Heart right ventricle (tissue), 16 donors: Measurements from ENCODE around the gene TCF21. TPM values are rescaled to one million over a fixed set of nuclear protein-coding genes. Genes with fewer than 3 reads are reported as not detected.

ENCODE experiments used
- ATAC-seq, 8 donors: fragments of 200-7000 bp; cut with Tn5 transposase; one replicate each; pipeline ENCODE4 v1.9.1; 2020; ENCODE audit warnings: mild to moderate bottlenecking in 8 of 8, moderate library complexity in 8 of 8, moderate number of reproducible peaks in 1 of 8
- DNase-seq, 2 donors: peaks; one replicate each; pipeline ENCODE4 v3.0.0-alpha.2; 2020
- H3K27ac ChIP-seq, 10 donors: fragments of 200-600 bp; sonication (generic) in 2 of 10; one replicate each; pipeline versions ENCODE4 v1.5.0 to v1.8.0; 2020 to 2022; ENCODE audit warnings: mild to moderate bottlenecking in 3 of 10
- H3K27me3 ChIP-seq, 7 donors: fragments of 200-600 bp; one replicate each; pipeline ENCODE4 v1.8.0; 2021 to 2022; ENCODE audit warnings: mild to moderate bottlenecking in 2 of 7
- H3K36me3 ChIP-seq, 9 donors: fragments of 200-600 bp; sonication (generic) in 1 of 9; one replicate each; pipeline versions ENCODE4 v1.5.0 to v1.8.0; 2020 to 2022; ENCODE audit warnings: mild to moderate bottlenecking in 2 of 9
- H3K4me1 ChIP-seq, 9 donors: fragments of 200-600 bp; sonication (generic) in 1 of 9; one replicate each; pipeline versions ENCODE4 v1.5.0 to v1.8.0; 2020 to 2022; ENCODE audit warnings: mild to moderate bottlenecking in 4 of 9
- H3K4me3 ChIP-seq, 10 donors: fragments of 200-600 bp; sonication (generic) in 2 of 10; one replicate each; pipeline versions ENCODE4 v1.5.0 to v1.8.0; 2020 to 2022; ENCODE audit warnings: mild to moderate bottlenecking in 7 of 10, moderate library complexity in 2 of 10
- H3K9me3 ChIP-seq, 11 donors: fragments of 200-600 bp in 10 of 11; sonication (generic) in 2 of 11; one replicate each; pipeline versions ENCODE4 v1.5.0 to v1.8.0; 2013 to 2022; ENCODE audit warnings: mild to moderate bottlenecking in 2 of 11, control low read depth in 1 of 11, moderate library complexity in 1 of 11
- CTCF ChIP-seq, 9 donors: fragments of 200-600 bp; sonication (generic) in 2 of 9; IDR thresholded peaks; one replicate each; pipeline versions ENCODE4 v1.5.0 to v1.8.0; 2021 to 2022; ENCODE audit warnings: antibody characterized with exemption in 9 of 9, mild to moderate bottlenecking in 5 of 9, moderate library complexity in 1 of 9
- WGBS, 2 donors: extraction: QIAGEN DNeasy Blood & Tissue Kit; methylation state at CpG; one replicate each; pipeline ENCODE4 v1.1.7; 2013; ENCODE audit warnings: inconsistent platforms in 1 of 2; 5-methylcytosine and 5-hydroxymethylcytosine counted together
- intact Hi-C, 10 donors: fragments of 100-400 bp; cut with DNase I; formaldehyde crosslinking; loops; one replicate each; pipeline versions ENCODE4 v1.11.1 to v1.14.2; 2022
- polyA plus RNA-seq, 2 donors: library from polyadenylated mRNA; stranded (reverse); fragments of 200-250 nt; gene quantifications; one replicate each; pipeline ENCODE4 v1.2.3, GENCODE V29; 2013
- total RNA-seq, 10 donors: library from RNA; stranded (reverse); fragmentation: NEBNext Ultra II Directional in 3 of 10; extraction: Animal tissue kit (Norgen Biotek cat#: 25700) in 3 of 10; gene quantifications; one replicate each; pipeline versions ENCODE4 v1.2.1 to v1.2.4, GENCODE V29; 2021 to 2023
- donor health status: Arrhythmogenic right ventricular cardiomyopathy.
- donor health status: ischemic (EF 13 %, LVEDD 7.1; RV severe dilation, severe dysfunction).
- donor health status: healthy with polysubstance abuse.
- donor health status: DM: no; HTN: yes; CAD: no.
- donor health status: DM: no; HTN: no; CAD: no.
- donor health status: ischemic (EF 25% LVEDD 6.9; RV normal size, moderate dysfunction).
- donor health status: ischemic (EF 25% LVEDD 5.7; RV mildly dilated, moderate dysfunction).
- donor health status: healthy.
- donor health status: DM: yes; HTN: yes; CAD: no.
- donor health status: Ischemic cardiomyopathy.
- donor health status: ischemic (EF 35%, LVEDD 5.7; RV mildly dilated, moderate dysfunction).
- donor health status: nonischemic (EF 11% LVEDD 7.7; RV severe dilation, severe dysfunction).
- donor health status: DM: yes; HTN: yes; CAD: no.
- donor health status: PGD.
- donor health status: ischemic (EF 29% LVEDD 5.4; RV normal size, mild dysfunction).
- donor health status: nonischemic (EF 23%, LVEDD 6.1; RV moderate dilation, normal function).

TCF21 gene
- total and polyA plus RNA-seq, 12 donors: 1.3 to 16.6 (median 3.1) TPM

- no peaks in the 10 kb centered on the region for H3K9me3 ChIP-seq
- H3K36me3 ChIP-seq: no peaks in the 10 kb centered on the region
- ATAC-seq (no peak), DNase-seq (no peak)
- TF ChIP-seq CTCF (IDR thresholded peaks at IDR 0.05): no peak
- peaks cover 0 to 87% (median 83%) of the 10 kb centered on the region in 7 donors for H3K27me3 ChIP-seq
- WGBS, 2 donors: 24 to 26% methylated on average over 5 of the region's 5 CpGs
- H3K27ac ChIP-seq: peak overlapping the region in 7 of 10 donors; percentile 19 to 88 (median 73)
- intact Hi-C loops: loop anchor here in 1 of 10 donors (10.0 kb wide), 1 partner anchor 132 kb away; no protein-coding TSS in a partner anchor
- peaks cover 0 to 57% (median 26%) of the 10 kb centered on the region in 9 donors for H3K4me1 ChIP-seq
- H3K4me3 ChIP-seq: peak overlapping the region in 6 of 10 donors; percentile 23 to 50 (median 44)
These were observed 7.4 kb downstream of the TCF21 start for GRCh38 chr6:133896344-133896721.

GRCh38 chr6:133898263-133898662, 9.3 kb downstream of the TCF21 start:
- Histone ChIP-seq H3K27ac (no peak overlapping the region), H3K4me1 (peaks cover 0 to 38% (median 14%) of the 10 kb centered on the region in 9 donors), H3K36me3 (no peaks in the 10 kb centered on the region), H3K27me3 (peaks cover 0 to 81% (median 68%) of the 10 kb centered on the region in 7 donors), H3K9me3 (no peaks in the 10 kb centered on the region), H3K4me3 (no peak overlapping the region)
- WGBS, 2 donors: 67 to 70% methylated on average over 1 of the region's 1 CpG
- ATAC-seq (no peak), DNase-seq (no peak)
- intact Hi-C loops: loop anchor here in 1 of 10 donors (10.0 kb wide), 1 partner anchor 133 kb away; no protein-coding TSS in a partner anchor
- TF ChIP-seq CTCF (IDR thresholded peaks at IDR 0.05): no peak

GRCh38 chr6:133899556-133899955, 10.6 kb downstream of the TCF21 start:
- DNase-seq (no peak), ATAC-seq (no peak)
- no peak for TF ChIP-seq CTCF (IDR thresholded peaks at IDR 0.05)
- H3K4me1 ChIP-seq: peaks cover 0 to 25% (median 9%) of the 10 kb centered on the region in 9 donors
- intact Hi-C loops: loop anchor here in 1 of 10 donors (10.0 kb wide), 1 partner anchor 135 kb away; no protein-coding TSS in a partner anchor
- H3K9me3 ChIP-seq: no peaks in the 10 kb centered on the region
- H3K27me3 ChIP-seq: peaks cover 0 to 81% (median 62%) of the 10 kb centered on the region in 7 donors
- H3K27ac ChIP-seq: no peak overlapping the region
- no peak overlapping the region for H3K4me3 ChIP-seq
- no peaks in the 10 kb centered on the region for H3K36me3 ChIP-seq

GRCh38 chr6:133903855-133904254, 14.9 kb downstream of the TCF21 start:
- ATAC-seq: no peak
- Histone ChIP-seq H3K36me3 (no peaks in the 10 kb centered on the region), H3K4me1 (no peaks in the 10 kb centered on the region), H3K9me3 (no peaks in the 10 kb centered on the region), H3K27ac (no peak overlapping the region), H3K4me3 (no peak overlapping the region), H3K27me3 (peaks cover 0 to 73% (median 42%) of the 10 kb centered on the region in 7 donors)
- WGBS, 2 donors: 89 to 95% methylated on average over 2 of the region's 2 CpGs
- DNase-seq: no peak
- intact Hi-C loops: no loop called here
- no peak for TF ChIP-seq CTCF (IDR thresholded peaks at IDR 0.05)
